ENCODE measurements around the gene SMO.
"Not testable (repeated sequence)": the region's sequence is repeated elsewhere in the genome, so short reads cannot be mapped to it uniquely, and the experiment has no call there.

The SMO gene

DNA sequence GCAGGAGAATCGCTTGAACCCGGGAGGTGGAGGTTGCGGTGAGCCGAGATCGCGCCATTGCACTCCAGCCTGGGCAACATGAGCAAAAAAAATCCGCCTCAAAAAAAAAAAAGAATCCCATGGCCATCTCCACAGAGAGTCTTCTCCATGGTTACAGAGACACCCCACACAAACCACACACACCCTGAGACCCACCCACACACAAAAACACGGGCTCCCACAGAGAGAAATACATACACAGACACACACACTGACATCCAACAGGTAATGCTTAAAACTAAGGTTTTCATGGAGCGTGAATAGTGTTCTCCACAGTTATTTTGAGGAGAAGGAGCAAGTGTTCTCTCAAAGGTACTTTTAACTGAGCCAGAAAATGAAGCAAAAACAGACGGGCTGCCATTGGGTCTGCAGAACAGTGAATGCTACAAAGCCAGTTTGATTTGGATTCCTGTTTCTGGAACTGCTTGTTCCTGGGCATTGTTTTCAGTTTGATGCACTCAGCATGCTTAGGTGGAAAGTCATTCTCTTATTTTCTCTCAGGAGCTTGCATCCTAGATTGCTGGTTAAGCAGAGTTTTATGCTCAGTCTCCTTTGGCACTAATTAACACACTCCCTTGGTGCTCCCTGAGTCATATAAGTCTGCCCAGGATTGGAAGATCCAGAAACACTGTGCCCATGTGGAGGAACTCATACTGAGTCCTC lies 51.8 kb downstream of the SMO start:
- DNase-seq (ENCODE audit: low read depth) = no peak

DNA sequence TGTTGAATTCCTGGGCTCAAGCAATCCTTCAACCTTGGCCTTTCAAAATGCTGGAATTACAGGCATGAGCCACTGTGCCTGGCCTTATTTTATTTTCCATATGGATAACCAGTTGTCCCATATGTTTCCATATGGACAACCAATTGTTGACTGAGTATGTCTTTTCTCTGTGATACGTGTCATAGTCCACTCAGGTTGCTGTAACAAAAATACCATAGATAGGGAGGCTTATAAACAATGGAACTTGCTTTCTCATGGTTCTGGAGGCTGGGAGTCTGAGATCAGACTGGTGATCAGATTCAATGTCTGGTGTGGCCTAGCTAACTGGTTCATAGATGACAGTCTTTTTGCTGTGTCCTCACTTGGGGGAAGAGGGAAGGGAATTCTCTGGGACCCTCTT lies 55.8 kb downstream of the SMO start:
- DNase-seq (ENCODE audit: low read depth) = no peak

DNA sequence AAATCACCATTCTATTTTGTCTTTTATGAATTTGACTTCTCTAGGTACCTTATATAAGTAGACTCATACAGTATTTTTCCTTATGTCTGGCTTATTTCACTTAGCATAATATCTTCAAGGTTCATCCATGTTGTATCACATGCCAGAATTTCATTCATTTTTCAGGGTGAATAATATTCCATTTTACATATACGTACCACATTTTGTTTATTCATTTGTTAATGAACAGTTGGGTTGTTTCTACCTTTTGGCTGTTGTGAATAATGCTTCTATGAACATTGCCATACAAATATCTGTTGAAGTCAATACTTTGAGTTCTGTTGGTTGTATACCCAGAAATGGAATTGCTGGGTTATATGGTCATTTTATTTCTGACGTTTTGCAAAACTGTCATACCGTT lies 57.1 kb downstream of the SMO start:
- DNase-seq (ENCODE audit: low read depth) = no peak

DNA sequence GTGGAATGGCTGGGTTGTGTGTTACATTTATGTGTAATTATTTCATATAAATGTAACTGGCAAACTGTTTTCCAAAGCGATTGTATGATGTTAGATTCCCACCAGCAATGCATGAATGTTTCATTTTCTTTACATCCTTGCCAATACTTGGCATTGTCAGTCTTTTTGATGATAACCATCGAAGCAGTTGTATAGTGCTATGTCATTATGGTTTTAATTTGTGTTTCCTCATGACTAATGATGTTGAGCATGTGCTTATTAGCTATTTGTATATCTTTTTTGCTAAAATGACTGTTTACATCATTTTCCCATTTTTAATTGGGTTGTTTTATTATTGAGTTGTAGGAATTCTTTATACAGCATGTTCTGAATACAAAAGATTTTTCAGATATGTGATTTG lies 58.7 kb downstream of the SMO start:
- DNase-seq (ENCODE audit: low read depth) = no peak

DNA sequence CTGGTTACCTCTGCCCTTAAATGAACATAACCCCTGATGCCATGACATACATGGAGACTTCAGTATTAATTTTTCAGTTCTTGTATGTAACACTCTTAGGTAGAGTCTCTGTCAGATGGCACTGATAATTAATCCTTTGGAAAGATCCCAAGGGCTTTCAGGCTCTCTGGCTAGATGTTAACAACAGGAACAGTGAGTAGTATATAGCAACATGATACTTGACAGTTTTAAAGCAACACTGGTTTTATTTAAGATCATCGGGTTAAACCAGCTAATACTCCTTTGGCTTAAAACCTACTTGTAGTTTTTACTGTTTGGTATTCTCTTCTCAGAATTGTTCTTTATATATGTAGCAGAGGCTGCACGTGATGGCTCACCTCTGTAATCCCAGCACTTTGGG lies 63.7 kb downstream of the SMO start:
- no peak for DNase-seq (ENCODE audit: low read depth)

DNA sequence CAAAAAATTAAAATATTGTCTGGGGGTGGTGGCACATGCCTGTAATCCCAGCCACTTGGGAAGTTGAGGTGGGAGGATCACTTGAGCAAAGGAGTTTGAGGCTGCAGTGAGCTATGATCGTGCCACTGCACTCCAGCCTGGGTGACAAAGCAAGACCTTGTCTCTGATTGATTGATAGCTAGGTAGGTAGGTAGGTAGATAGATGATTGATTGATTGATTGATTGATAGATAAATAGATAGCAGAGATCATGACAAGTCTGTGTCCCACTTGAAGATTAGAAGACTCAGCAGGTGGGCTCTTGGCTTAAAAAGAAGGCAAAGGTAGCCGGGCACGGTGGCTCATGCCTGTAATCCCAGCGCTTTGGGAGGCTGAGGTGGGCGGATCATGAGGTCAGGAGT lies 64.2 kb downstream of the SMO start:
- DNase-seq (ENCODE audit: low read depth) = not testable (repeated sequence)

DNA sequence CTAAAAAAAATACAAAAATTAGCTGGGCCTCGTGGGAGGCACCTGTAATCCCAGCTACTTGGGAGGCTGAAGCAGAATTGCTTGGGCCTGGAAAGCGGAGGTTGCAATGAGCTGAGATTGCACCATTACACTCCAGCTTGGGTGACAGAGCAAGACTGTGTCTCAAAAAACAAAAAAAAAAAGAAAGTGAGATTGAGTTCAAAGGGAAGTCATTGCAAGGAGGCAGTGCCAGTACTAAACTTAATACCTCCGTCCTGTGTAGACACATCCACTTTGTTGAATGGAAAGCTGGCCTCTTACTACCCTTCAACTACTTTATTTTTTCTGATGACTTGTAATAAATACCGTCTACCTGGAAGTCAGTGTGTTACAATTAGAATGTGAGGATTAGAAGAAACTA lies 67.4 kb downstream of the SMO start:
- DNase-seq (ENCODE audit: low read depth) = no peak

DNA sequence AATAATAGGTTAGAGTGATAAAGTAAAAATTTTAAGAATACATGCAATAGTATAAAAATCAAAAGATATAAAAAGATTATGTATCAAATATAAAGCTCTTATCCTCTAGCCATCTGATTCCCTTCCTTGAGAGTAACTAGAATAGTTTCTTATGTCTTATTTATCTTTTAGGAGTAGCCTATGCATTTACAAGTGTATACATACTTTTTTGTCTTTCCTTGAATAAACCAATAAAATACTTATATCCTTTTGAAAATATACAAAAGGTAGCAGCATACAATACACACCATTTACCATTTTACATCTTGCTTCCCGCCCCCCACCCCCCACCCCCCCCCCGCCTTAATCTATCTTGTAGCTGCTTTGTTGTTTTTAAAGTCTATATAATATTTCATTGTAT lies 67.8 kb downstream of the SMO start:
- DNase-seq (ENCODE audit: low read depth) = no peak

DNA sequence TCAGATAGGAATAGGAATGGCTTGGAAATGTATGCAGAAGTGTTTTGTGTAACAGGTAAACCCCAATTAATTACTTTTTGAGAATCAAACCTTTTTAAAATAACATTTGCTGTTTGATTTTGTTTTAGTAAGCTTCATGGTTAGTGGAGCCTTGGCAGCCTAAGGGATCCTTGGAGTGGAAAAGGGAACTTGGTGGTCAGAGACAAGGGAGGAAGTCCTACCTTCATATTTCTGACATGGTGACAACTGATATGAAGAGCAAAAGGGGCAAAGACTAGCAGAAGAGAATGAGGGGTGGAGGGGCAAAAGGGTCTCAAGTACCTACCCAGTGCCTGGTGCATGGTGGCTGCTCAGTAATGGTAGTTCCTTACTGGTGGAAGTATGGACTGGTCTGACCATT lies 68.7 kb downstream of the SMO start:
- DNase-seq (ENCODE audit: low read depth) = no peak

DNA sequence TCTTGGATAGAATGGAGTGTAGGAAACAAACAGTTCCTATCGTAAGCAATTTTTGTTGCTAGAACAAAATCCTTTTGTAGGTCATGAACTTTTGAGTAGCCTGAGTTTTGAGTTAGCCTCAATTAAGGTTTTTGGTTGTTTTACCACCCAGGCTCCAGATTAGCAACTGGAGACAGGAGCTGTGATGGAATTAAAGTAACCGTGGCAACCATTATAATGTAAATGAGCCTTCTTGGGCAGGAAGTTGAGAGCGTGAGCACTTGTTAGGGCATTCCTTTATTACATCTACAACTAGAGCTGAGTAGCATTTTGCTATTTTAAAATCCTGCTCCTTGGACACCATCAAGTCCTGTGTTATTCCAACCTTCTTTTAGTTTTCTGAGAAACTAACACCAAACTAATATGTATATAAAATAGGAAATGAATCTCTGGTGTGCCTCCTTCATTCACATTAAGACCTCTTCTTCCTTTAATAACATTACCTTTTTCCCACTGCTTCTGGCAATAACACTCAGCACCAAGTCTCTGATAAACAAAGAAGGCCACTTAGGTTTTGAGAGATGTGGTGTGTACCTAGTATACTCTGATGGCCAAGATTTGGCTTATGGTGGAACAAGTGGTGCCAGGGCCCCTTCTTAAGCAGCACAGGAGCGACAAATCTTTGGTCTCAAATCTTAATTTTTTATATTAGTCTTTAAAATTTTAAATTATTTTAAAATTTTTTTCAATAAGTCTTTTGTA lies 70.4 kb downstream of the SMO start:
- no peak for DNase-seq (ENCODE audit: low read depth)

DNA sequence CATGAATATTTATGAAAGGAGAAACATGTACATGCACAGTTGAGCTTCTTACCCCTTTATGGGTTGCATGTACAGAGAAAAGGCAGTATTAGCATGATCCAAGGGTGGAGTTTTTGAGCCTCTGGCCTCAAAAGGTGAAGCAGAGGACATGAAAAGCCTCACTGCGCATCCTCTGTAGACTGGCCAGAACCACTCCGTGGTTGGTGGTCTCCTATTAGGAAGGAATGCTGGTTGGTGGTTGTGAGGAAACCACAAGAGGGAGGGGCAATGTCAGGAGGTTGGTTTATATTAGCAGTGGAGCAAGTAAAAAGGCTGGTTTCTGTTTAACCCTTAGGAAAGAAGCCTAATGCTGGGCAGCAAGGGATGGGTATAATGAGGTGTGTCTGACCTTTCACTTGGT lies 73.9 kb downstream of the SMO start:
- no peak for DNase-seq (ENCODE audit: low read depth)

All from stimulated activated CD8-positive, alpha-beta memory T cell treated with anti-CD3 and anti-CD28 coated beads, Interleukin-15, amount 100 ng/mL, for 1 hour (primary cell).